Mammary epithelial cell (primary cell): Measurements from ENCODE around the gene WDR72.

ENCODE experiments used
- CTCF ChIP-seq, 2 donors: IDR thresholded peaks in 1 of 2; conservative IDR thresholded peaks in 1 of 2; 2 replicates each; pipeline ENCODE4 v1.5.1; 2011 to 2012; ENCODE audit warnings: inconsistent platforms in 2 of 2, low read length in 2 of 2, mild to moderate bottlenecking in 2 of 2, control low read depth in 1 of 2, low read depth in 1 of 2; ENCODE audit not compliant: insufficient read depth in 1 of 2; ENCODE audit errors: extremely low read depth in 1 of 2
- EZH2 ChIP-seq: IDR thresholded peaks from 2 replicates; pipeline ENCODE4 v1.6.1; 2012; ENCODE audit warnings: low read length, inconsistent platforms, borderline replicate concordance

- no peak for TF ChIP-seq CTCF (conservative IDR thresholded peaks at IDR 0.05 in 1 of 2, IDR thresholded peaks at IDR 0.05 in 1 of 2; ENCODE audit: extremely low read depth in 1 of 2, insufficient read depth in 1 of 2, low read depth in 1 of 2, low read length in 2 of 2)
- TF ChIP-seq EZH2 = no peak
These were observed 30.4 kb upstream of the WDR72 start for GRCh38 chr15:53789654-53790375.
